HG03571 (cell line): ENCODE data around the gene OR2J2.
"Not testable (repeated sequence)": the region's sequence is repeated elsewhere in the genome, so short reads cannot be mapped to it uniquely, and the experiment has no call there.

Experiments
- ATAC-seq: cut with Tn5 transposase; IDR thresholded peaks from one replicate; pipeline ENCODE4 v1.9.1; 2021; ENCODE audit not compliant: unreplicated experiment

Gene OR2J2

GRCh38 chr6:29170607-29171006, at the start of gene OR2J2:
Gene OR2J2, plus strand, starts transcription at chr6:29170907. Its CDS starts 2,729 bp downstream, at chr6:29173636.
- ATAC-seq, result not testable (repeated sequence)

- no peak for ATAC-seq
Observed at GRCh38 chr6:29129326-29130012, 41.2 kb upstream of the OR2J2 start.

- ATAC-seq, result no peak
Observed at GRCh38 chr6:29130644-29131043, 40.1 kb upstream of the OR2J2 start.

- no peak for ATAC-seq
Observed at GRCh38 chr6:29131691-29132090, 39.0 kb upstream of the OR2J2 start.

- no peak for ATAC-seq
Observed at GRCh38 chr6:29137724-29138123, 33.0 kb upstream of the OR2J2 start.

GRCh38 chr6:29141606-29142005, 29.1 kb upstream of the OR2J2 start:
- ATAC-seq, result no peak

- no peak for ATAC-seq
Observed at GRCh38 chr6:29142309-29142708, 28.4 kb upstream of the OR2J2 start.

GRCh38 chr6:29146179-29146578, 24.5 kb upstream of the OR2J2 start:
- no peak for ATAC-seq

GRCh38 chr6:29147074-29147473, 23.6 kb upstream of the OR2J2 start:
- no peak for ATAC-seq

- not testable (repeated sequence) for ATAC-seq
Observed at GRCh38 chr6:29149444-29149843, 21.3 kb upstream of the OR2J2 start.

- no peak for ATAC-seq
Observed at GRCh38 chr6:29153083-29153482, 17.6 kb upstream of the OR2J2 start.

GRCh38 chr6:29155182-29155581, 15.5 kb upstream of the OR2J2 start:
- ATAC-seq, result not testable (repeated sequence)

GRCh38 chr6:29159922-29160321, 10.8 kb upstream of the OR2J2 start:
- not testable (repeated sequence) for ATAC-seq

GRCh38 chr6:29165571-29165970, 5.1 kb upstream of the OR2J2 start:
- ATAC-seq, result not testable (repeated sequence)

- ATAC-seq, result no peak
Observed at GRCh38 chr6:29171736-29172135, 1.0 kb downstream of the OR2J2 start.

- no peak for ATAC-seq
Observed at GRCh38 chr6:29183594-29183993, 12.9 kb downstream of the OR2J2 start.

- not testable (repeated sequence) for ATAC-seq
Observed at GRCh38 chr6:29188659-29189058, 18.0 kb downstream of the OR2J2 start.

GRCh38 chr6:29200767-29201662, 30.3 kb downstream of the OR2J2 start:
- no peak for ATAC-seq

- ATAC-seq, result no peak
Observed at GRCh38 chr6:29201966-29202365, 31.3 kb downstream of the OR2J2 start.

GRCh38 chr6:29211488-29211887, 40.8 kb downstream of the OR2J2 start:
- ATAC-seq, result no peak

- ATAC-seq, result no peak
Observed at GRCh38 chr6:29216528-29216927, 45.8 kb downstream of the OR2J2 start.

- not testable (repeated sequence) for ATAC-seq
Observed at GRCh38 chr6:29217242-29217641, 46.5 kb downstream of the OR2J2 start.
